Activated T-cell treated with anti-CD3 and anti-CD28 coated beads, Interleukin-2, amount 50 U/mL, for 24 hours (primary cell): Measurements from ENCODE around the gene AGAP9.
"Not testable (repeated sequence)": the region's sequence is repeated elsewhere in the genome, so short reads cannot be mapped to it uniquely, and the experiment has no call there.

Source experiments
- DNase-seq: peaks from one replicate; pipeline ENCODE4 v3.0.0-alpha.2; 2020
- H3K27ac Mint-ChIP-seq: 2 replicates; pipeline ENCODE4 v1.8.0; 2020; ENCODE audit warnings: mild to moderate bottlenecking, mixed read lengths
- H3K27me3 Mint-ChIP-seq: 2 replicates; pipeline ENCODE4 v1.8.0; 2020; ENCODE audit warnings: mixed read lengths
- H3K36me3 Mint-ChIP-seq: 2 replicates; pipeline ENCODE4 v1.8.0; 2020; ENCODE audit warnings: low read depth, mixed read lengths
- H3K4me1 Mint-ChIP-seq: 2 replicates; pipeline ENCODE4 v1.8.0; 2020; ENCODE audit warnings: low read depth, mixed read lengths
- H3K4me3 Mint-ChIP-seq: 2 replicates; pipeline ENCODE4 v1.8.0; 2020; ENCODE audit warnings: mild to moderate bottlenecking, moderate library complexity, mixed read lengths
- H3K9me3 Mint-ChIP-seq: 2 replicates; pipeline ENCODE4 v1.8.0; 2020; ENCODE audit warnings: mixed read lengths

AGAP9 gene

GRCh38 chr10:47456079-47456785 lies 67.2 kb downstream of the AGAP9 start:
- no peaks in the 10 kb centered on the region for H3K9me3 Mint-ChIP-seq

GRCh38 chr10:47455350-47456078 lies 67.9 kb downstream of the AGAP9 start:
- not testable (repeated sequence) for H3K27ac Mint-ChIP-seq, H3K9me3 Mint-ChIP-seq, H3K4me1 Mint-ChIP-seq, H3K4me3 Mint-ChIP-seq, H3K36me3 Mint-ChIP-seq, DNase-seq
- peaks cover 18% of the 10 kb centered on the region for H3K27me3 Mint-ChIP-seq

More at GRCh38 chr10:47456079-47456785, 67.2 kb downstream of the AGAP9 start:
- DNase-seq = no peak
- peaks cover 21% of the 10 kb centered on the region for H3K27me3 Mint-ChIP-seq
- H3K36me3 Mint-ChIP-seq = no peaks in the 10 kb centered on the region
- peaks cover 3% of the 10 kb centered on the region for H3K4me1 Mint-ChIP-seq
- no peak overlapping the region for H3K27ac Mint-ChIP-seq
- H3K4me3 Mint-ChIP-seq = no peak overlapping the region

- Mint-ChIP-seq H3K4me1 (no peaks in the 10 kb centered on the region), H3K36me3 (no peaks in the 10 kb centered on the region), H3K27me3 (peaks cover 18% of the 10 kb centered on the region), H3K4me3 (no peak overlapping the region), H3K27ac (no peak overlapping the region), H3K9me3 (no peaks in the 10 kb centered on the region)
- DNase-seq = no peak
Measured at GRCh38 chr10:47454780-47455058, 68.7 kb downstream of the AGAP9 start.

GRCh38 chr10:47454008-47454779 lies 69.2 kb downstream of the AGAP9 start:
- no peak overlapping the region for H3K27ac Mint-ChIP-seq

GRCh38 chr10:47453141-47454007 lies 70.1 kb downstream of the AGAP9 start:
- peaks cover 18% of the 10 kb centered on the region for H3K27me3 Mint-ChIP-seq
- H3K4me3 Mint-ChIP-seq = no peak overlapping the region
- H3K4me1 Mint-ChIP-seq = peaks cover 8% of the 10 kb centered on the region
- H3K36me3 Mint-ChIP-seq = no peaks in the 10 kb centered on the region
- H3K27ac Mint-ChIP-seq = no peak overlapping the region
- no peaks in the 10 kb centered on the region for H3K9me3 Mint-ChIP-seq
- no peak for DNase-seq

More at GRCh38 chr10:47454008-47454779, 69.2 kb downstream of the AGAP9 start:
- DNase-seq = no peak
- Mint-ChIP-seq H3K9me3 (no peaks in the 10 kb centered on the region), H3K4me3 (no peak overlapping the region), H3K36me3 (no peaks in the 10 kb centered on the region), H3K4me1 (peaks cover under 1% of the 10 kb centered on the region), H3K27me3 (peaks cover 18% of the 10 kb centered on the region)

GRCh38 chr10:47452495-47453140 lies 70.8 kb downstream of the AGAP9 start:
- no peaks in the 10 kb centered on the region for H3K9me3 Mint-ChIP-seq
- no peak overlapping the region for H3K27ac Mint-ChIP-seq
- no peak overlapping the region for H3K4me3 Mint-ChIP-seq
- peaks cover 23% of the 10 kb centered on the region for H3K27me3 Mint-ChIP-seq
- no peak for DNase-seq
- peaks cover 12% of the 10 kb centered on the region for H3K4me1 Mint-ChIP-seq
- H3K36me3 Mint-ChIP-seq = no peaks in the 10 kb centered on the region

- H3K36me3 Mint-ChIP-seq = no peaks in the 10 kb centered on the region
- H3K4me3 Mint-ChIP-seq = no peak overlapping the region
- no peaks in the 10 kb centered on the region for H3K9me3 Mint-ChIP-seq
- peaks cover 23% of the 10 kb centered on the region for H3K27me3 Mint-ChIP-seq
- no peak for DNase-seq
- peaks cover 12% of the 10 kb centered on the region for H3K4me1 Mint-ChIP-seq
- no peak overlapping the region for H3K27ac Mint-ChIP-seq
Measured at GRCh38 chr10:47451998-47452494, 71.4 kb downstream of the AGAP9 start.
